ENCODE measurements around the gene NMT1.

The NMT1 gene

GRCh38 chr17:45136846-45137560, 75.9 kb downstream of the NMT1 start:
- Histone ChIP-seq H3K27ac (ENCODE audit: poor library complexity, severe bottlenecking) (no peak overlapping the region), H3K4me3 (ENCODE audit: severe bottlenecking) (no peak overlapping the region), H3K4me1 (ENCODE audit: insufficient read depth, poor library complexity, severe bottlenecking) (no peaks in the 10 kb centered on the region), H3K36me3 (ENCODE audit: low read depth) (no peaks in the 10 kb centered on the region), H3K9me3 (ENCODE audit: severe bottlenecking) (no peaks in the 10 kb centered on the region), H3K27me3 (ENCODE audit: insufficient read depth, poor library complexity, severe bottlenecking) (no peaks in the 10 kb centered on the region)
- ATAC-seq (ENCODE audit: low read depth) (no peak), DNase-seq (ENCODE audit: low spot score) (no peak)
- no peak for TF ChIP-seq CTCF (IDR thresholded peaks at IDR 0.05; ENCODE audit: poor library complexity, severe bottlenecking)

GRCh38 chr17:45137561-45138305, 76.6 kb downstream of the NMT1 start:
- no peaks in the 10 kb centered on the region for H3K4me1 ChIP-seq (ENCODE audit: insufficient read depth, poor library complexity, severe bottlenecking)
- no peak for TF ChIP-seq CTCF (IDR thresholded peaks at IDR 0.05; ENCODE audit: poor library complexity, severe bottlenecking)
- no peak overlapping the region for H3K27ac ChIP-seq (ENCODE audit: poor library complexity, severe bottlenecking)
- no peaks in the 10 kb centered on the region for H3K9me3 ChIP-seq (ENCODE audit: severe bottlenecking)
- H3K4me3 ChIP-seq (ENCODE audit: severe bottlenecking) = no peak overlapping the region
- no peak for ATAC-seq (ENCODE audit: low read depth)
- H3K27me3 ChIP-seq (ENCODE audit: insufficient read depth, poor library complexity, severe bottlenecking) = no peaks in the 10 kb centered on the region
- DNase-seq (ENCODE audit: low spot score) = no peak
- H3K36me3 ChIP-seq (ENCODE audit: low read depth) = no peaks in the 10 kb centered on the region

- ATAC-seq (ENCODE audit: low read depth) = no peak
- Histone ChIP-seq H3K9me3 (ENCODE audit: severe bottlenecking) (no peaks in the 10 kb centered on the region), H3K36me3 (ENCODE audit: low read depth) (no peaks in the 10 kb centered on the region), H3K27ac (ENCODE audit: poor library complexity, severe bottlenecking) (no peak overlapping the region), H3K4me3 (ENCODE audit: severe bottlenecking) (no peak overlapping the region), H3K27me3 (ENCODE audit: insufficient read depth, poor library complexity, severe bottlenecking) (no peaks in the 10 kb centered on the region), H3K4me1 (ENCODE audit: insufficient read depth, poor library complexity, severe bottlenecking) (peaks cover 5% of the 10 kb centered on the region)
- DNase-seq (ENCODE audit: low spot score) = no peak
- TF ChIP-seq CTCF (IDR thresholded peaks at IDR 0.05; ENCODE audit: poor library complexity, severe bottlenecking) = no peak
Observed at GRCh38 chr17:45138911-45139532, 77.9 kb downstream of the NMT1 start.

GRCh38 chr17:45139533-45139920, 78.4 kb downstream of the NMT1 start:
- Histone ChIP-seq H3K4me3 (ENCODE audit: severe bottlenecking) (no peak overlapping the region), H3K9me3 (ENCODE audit: severe bottlenecking) (no peaks in the 10 kb centered on the region), H3K36me3 (ENCODE audit: low read depth) (no peaks in the 10 kb centered on the region), H3K27me3 (ENCODE audit: insufficient read depth, poor library complexity, severe bottlenecking) (no peaks in the 10 kb centered on the region), H3K4me1 (ENCODE audit: insufficient read depth, poor library complexity, severe bottlenecking) (peaks cover 6% of the 10 kb centered on the region), H3K27ac (ENCODE audit: poor library complexity, severe bottlenecking) (no peak overlapping the region)
- DNase-seq (ENCODE audit: low spot score) (no peak), ATAC-seq (ENCODE audit: low read depth) (no peak)
- TF ChIP-seq CTCF (IDR thresholded peaks at IDR 0.05; ENCODE audit: poor library complexity, severe bottlenecking) = no peak
